HG02678 (cell line): Measurements from ENCODE around the gene PROB1.

ENCODE experiments used
- ATAC-seq: cut with Tn5 transposase; IDR thresholded peaks from one replicate; pipeline ENCODE4 v1.9.1; 2021; ENCODE audit warnings: mild to moderate bottlenecking, moderate library complexity; ENCODE audit not compliant: unreplicated experiment

Gene PROB1

GRCh38 chr5:139343476-139343875, 51.4 kb downstream of the PROB1 start:
- no peak for ATAC-seq

- ATAC-seq, result peak; percentile 60
These were observed 52.5 kb downstream of the PROB1 start for GRCh38 chr5:139342423-139342723.

GRCh38 chr5:139341689-139342422, 53.0 kb downstream of the PROB1 start, which contains the start of gene PAIP2:
TSS of gene PAIP2 (plus strand) at chr5:139341854. CDS start at chr5:139363785, 21,931 bp downstream.
- peak; percentile 90 for ATAC-seq

GRCh38 chr5:139341187-139341688, 53.7 kb downstream of the PROB1 start:
- no peak for ATAC-seq
